Activated naive CD8-positive, alpha-beta T cell treated with anti-CD3 and anti-CD28 coated beads, Interleukin-2, amount 10 ng/mL, durations not matched to agents 7 days and 5 days (primary cell): ENCODE measurements around the gene SLC6A8. TPM values are rescaled to one million over a fixed set of nuclear protein-coding genes. Genes with fewer than 3 reads are reported as not detected.

ENCODE experiments used
- ATAC-seq: fragments of 150-1000 bp; cut with Tn5 transposase; one replicate; pipeline ENCODE4 v1.10.0; 2021; ENCODE audit warnings: low read depth, moderate library complexity
- POLR2A ChIA-PET: fragments of 350-600 bp; sonication (Branson Sonifier 250); formaldehyde crosslinking; loops from one replicate; lab custom pipeline; 2021; ENCODE audit warnings: antibody characterized with exemption; lab: Charles Lee
- DNase-seq: peaks from one replicate; pipeline ENCODE4 v3.0.0; 2021
- H3K27ac Mint-ChIP-seq: one replicate; pipeline ENCODE4 v1.8.0; 2022; ENCODE audit warnings: mild to moderate bottlenecking, mixed read lengths
- H3K27me3 Mint-ChIP-seq: one replicate; pipeline ENCODE4 v1.8.0; 2022; ENCODE audit warnings: mild to moderate bottlenecking, moderate library complexity, mixed read lengths
- H3K36me3 Mint-ChIP-seq: one replicate; pipeline ENCODE4 v1.8.0; 2021; ENCODE audit warnings: mild to moderate bottlenecking, mixed read lengths
- H3K4me1 Mint-ChIP-seq: one replicate; pipeline ENCODE4 v1.8.0; 2021; ENCODE audit warnings: mixed read lengths
- H3K4me3 Mint-ChIP-seq: one replicate; pipeline ENCODE4 v1.8.0; 2022; ENCODE audit warnings: mild to moderate bottlenecking, moderate library complexity, mixed read lengths
- H3K9me3 Mint-ChIP-seq: one replicate; pipeline ENCODE4 v1.8.0; 2021; ENCODE audit warnings: mixed read lengths
- total RNA-seq, 2 experiments: library from RNA; stranded (reverse); gene quantifications; one replicate each; pipeline ENCODE4 v1.2.3, GENCODE V29; 2021

SLC6A8 gene
- total RNA-seq, 2 experiments from 2014 or later = 1.7 to 1.9 TPM

GRCh38 chrX:153644356-153645125 lies 43.2 kb upstream of the SLC6A8 start:
- Mint-ChIP-seq H3K36me3 (no peaks in the 10 kb centered on the region), H3K4me1 (peaks cover 1% of the 10 kb centered on the region), H3K9me3 (no peaks in the 10 kb centered on the region), H3K27ac (no peak overlapping the region), H3K4me3 (no peak overlapping the region), H3K27me3 (peaks cover 45% of the 10 kb centered on the region)
- ATAC-seq = no peak
- no peak for DNase-seq
- POLR2A ChIA-PET = no interaction called here

- Mint-ChIP-seq H3K27me3 (peaks cover 45% of the 10 kb centered on the region), H3K4me1 (peaks cover 1% of the 10 kb centered on the region)
- no peak for DNase-seq
Measured at GRCh38 chrX:153645151-153645550, 42.6 kb upstream of the SLC6A8 start.

GRCh38 chrX:153645921-153646488 lies 41.7 kb upstream of the SLC6A8 start:
- Mint-ChIP-seq H3K4me1 (peaks cover 1% of the 10 kb centered on the region), H3K27me3 (peaks cover 45% of the 10 kb centered on the region), H3K27ac (no peak overlapping the region), H3K9me3 (no peaks in the 10 kb centered on the region), H3K36me3 (no peaks in the 10 kb centered on the region), H3K4me3 (no peak overlapping the region)
- no peak for ATAC-seq
- no peak for DNase-seq
- POLR2A ChIA-PET = no interaction called here

More at GRCh38 chrX:153645151-153645550, 42.6 kb upstream of the SLC6A8 start:
- no peak for ATAC-seq
- Mint-ChIP-seq H3K27ac (no peak overlapping the region), H3K9me3 (no peaks in the 10 kb centered on the region), H3K36me3 (no peaks in the 10 kb centered on the region), H3K4me3 (no peak overlapping the region)
- POLR2A ChIA-PET = no interaction called here

GRCh38 chrX:153646620-153647373 lies 40.9 kb upstream of the SLC6A8 start, which contains the start of gene DUSP9:
TSS of gene DUSP9 (plus strand) at chrX:153647203. CDS start at chrX:153647954, 751 bp downstream.
- no peak within 1 kb of the TSS for H3K4me3 Mint-ChIP-seq
- H3K9me3 Mint-ChIP-seq = no peaks in the 10 kb centered on the region
- peaks cover 1% of the 10 kb centered on the region for H3K4me1 Mint-ChIP-seq
- no peaks in the 10 kb centered on the region for H3K36me3 Mint-ChIP-seq
- POLR2A ChIA-PET = no interaction called here
- no peak within 1 kb of the TSS for H3K27ac Mint-ChIP-seq
- H3K27me3 Mint-ChIP-seq = peaks cover 40% of the 10 kb centered on the region
- DNase-seq (no peak), ATAC-seq (no peak)

- ATAC-seq = no peak
Measured at GRCh38 chrX:153647461-153648357, 40.0 kb upstream of the SLC6A8 start.

GRCh38 chrX:153648358-153649177 lies 39.2 kb upstream of the SLC6A8 start:
- H3K9me3 Mint-ChIP-seq = no peaks in the 10 kb centered on the region
- ATAC-seq (no peak), DNase-seq (no peak)
- H3K4me3 Mint-ChIP-seq = no peak overlapping the region
- POLR2A ChIA-PET = no interaction called here
- no peaks in the 10 kb centered on the region for H3K4me1 Mint-ChIP-seq
- H3K36me3 Mint-ChIP-seq = no peaks in the 10 kb centered on the region
- no peak overlapping the region for H3K27ac Mint-ChIP-seq
- peaks cover 30% of the 10 kb centered on the region for H3K27me3 Mint-ChIP-seq

More at GRCh38 chrX:153647461-153648357, 40.0 kb upstream of the SLC6A8 start:
- DNase-seq = no peak
- H3K9me3 Mint-ChIP-seq = no peaks in the 10 kb centered on the region
- H3K27ac Mint-ChIP-seq = no peak overlapping the region
- no peaks in the 10 kb centered on the region for H3K36me3 Mint-ChIP-seq
- H3K27me3 Mint-ChIP-seq = peaks cover 37% of the 10 kb centered on the region
- POLR2A ChIA-PET = no interaction called here
- H3K4me1 Mint-ChIP-seq = peaks cover 1% of the 10 kb centered on the region
- H3K4me3 Mint-ChIP-seq = no peak overlapping the region

GRCh38 chrX:153649178-153649914 lies 38.4 kb upstream of the SLC6A8 start:
- H3K4me3 Mint-ChIP-seq = no peak overlapping the region
- H3K27me3 Mint-ChIP-seq = peaks cover 30% of the 10 kb centered on the region
- POLR2A ChIA-PET = interaction anchor here (0.5 kb wide), 1 partner anchor 757 kb away, joined by 5 read pairs; no protein-coding TSS in a partner anchor

GRCh38 chrX:153649915-153650782 lies 37.6 kb upstream of the SLC6A8 start:
- H3K4me3 Mint-ChIP-seq = no peak overlapping the region
- POLR2A ChIA-PET = interaction anchor here (0.5 kb wide), 1 partner anchor 756 kb away, joined by 5 read pairs; no protein-coding TSS in a partner anchor
- no peak for ATAC-seq

More at GRCh38 chrX:153649178-153649914, 38.4 kb upstream of the SLC6A8 start:
- Mint-ChIP-seq H3K9me3 (no peaks in the 10 kb centered on the region), H3K4me1 (no peaks in the 10 kb centered on the region), H3K36me3 (no peaks in the 10 kb centered on the region), H3K27ac (no peak overlapping the region)
- ATAC-seq (peak; percentile 69), DNase-seq (no peak)

GRCh38 chrX:153650959-153651358 lies 36.8 kb upstream of the SLC6A8 start:
- H3K4me1 Mint-ChIP-seq = no peaks in the 10 kb centered on the region
- no peak overlapping the region for H3K27ac Mint-ChIP-seq
- no peak for ATAC-seq
- DNase-seq = no peak
- H3K36me3 Mint-ChIP-seq = no peaks in the 10 kb centered on the region
- H3K27me3 Mint-ChIP-seq = peaks cover 15% of the 10 kb centered on the region
- POLR2A ChIA-PET = no interaction called here
- no peaks in the 10 kb centered on the region for H3K9me3 Mint-ChIP-seq
- no peak overlapping the region for H3K4me3 Mint-ChIP-seq

More at GRCh38 chrX:153649915-153650782, 37.6 kb upstream of the SLC6A8 start:
- H3K27ac Mint-ChIP-seq = no peak overlapping the region
- no peaks in the 10 kb centered on the region for H3K36me3 Mint-ChIP-seq
- H3K27me3 Mint-ChIP-seq = peaks cover 23% of the 10 kb centered on the region
- DNase-seq = no peak
- no peaks in the 10 kb centered on the region for H3K4me1 Mint-ChIP-seq
- no peaks in the 10 kb centered on the region for H3K9me3 Mint-ChIP-seq

GRCh38 chrX:153651540-153652079 lies 36.1 kb upstream of the SLC6A8 start:
- no peak for DNase-seq
- Mint-ChIP-seq H3K9me3 (no peaks in the 10 kb centered on the region), H3K27me3 (peaks cover 10% of the 10 kb centered on the region), H3K36me3 (no peaks in the 10 kb centered on the region), H3K4me1 (no peaks in the 10 kb centered on the region), H3K4me3 (no peak overlapping the region), H3K27ac (no peak overlapping the region)
- no peak for ATAC-seq
- POLR2A ChIA-PET = no interaction called here

GRCh38 chrX:153653556-153653955 lies 34.2 kb upstream of the SLC6A8 start:
- no peak overlapping the region for H3K27ac Mint-ChIP-seq
- H3K4me1 Mint-ChIP-seq = no peaks in the 10 kb centered on the region
- no peak for ATAC-seq
- H3K27me3 Mint-ChIP-seq = peaks cover 4% of the 10 kb centered on the region
- H3K9me3 Mint-ChIP-seq = no peaks in the 10 kb centered on the region
- no peak overlapping the region for H3K4me3 Mint-ChIP-seq
- POLR2A ChIA-PET = no interaction called here
- no peak for DNase-seq
- H3K36me3 Mint-ChIP-seq = no peaks in the 10 kb centered on the region
